ENCODE results near the gene MMD2.

The MMD2 gene

GRCh38 chr7:4861673-4862072 lies 97.3 kb downstream of the MMD2 start, which contains the start of gene PAPOLB:
TSS of gene PAPOLB (minus strand) at chr7:4862030. CDS start at chr7:4861810, 220 bp downstream.
- no peak within 1 kb of the TSS for H3K4me3 ChIP-seq (ENCODE audit: low read depth, low read length)
- TF ChIP-seq CTCF (IDR thresholded peaks at IDR 0.05; ENCODE audit: low read depth, low read length) = no peak

GRCh38 chr7:4861227-4861626 lies 97.8 kb downstream of the MMD2 start:
- no peak overlapping the region for H3K4me3 ChIP-seq (ENCODE audit: low read depth, low read length)

GRCh38 chr7:4857189-4857588 lies 101.8 kb downstream of the MMD2 start:
- no peak for TF ChIP-seq CTCF (IDR thresholded peaks at IDR 0.05; ENCODE audit: low read depth, low read length)
- H3K4me3 ChIP-seq (ENCODE audit: low read depth, low read length) = no peak overlapping the region

More at GRCh38 chr7:4861227-4861626, 97.8 kb downstream of the MMD2 start:
- no peak for TF ChIP-seq CTCF (IDR thresholded peaks at IDR 0.05; ENCODE audit: low read depth, low read length)

- TF ChIP-seq CTCF (IDR thresholded peaks at IDR 0.05; ENCODE audit: low read depth, low read length) = no peak
- no peak overlapping the region for H3K4me3 ChIP-seq (ENCODE audit: low read depth, low read length)
Observed at GRCh38 chr7:4856336-4857057, 102.5 kb downstream of the MMD2 start.

All from WI38 (cell line).